Activated naive CD4-positive, alpha-beta T cell treated with anti-CD3 and anti-CD28 coated beads, Interleukin-2, amount 10 ng/mL, durations not matched to agents 7 days and 5 days (primary cell): ENCODE data around the gene SBSN.
A peak's percentile ranks its signal among the peaks of the same experiment; 100 is the strongest.

ENCODE experiments used
- CTCF ChIA-PET: fragments of 350-600 bp; sonication (Branson Sonifier 250); formaldehyde crosslinking; loops from one replicate; lab custom pipeline; 2021; ENCODE audit warnings: antibody characterized with exemption; lab: Charles Lee
- DNase-seq: peaks from one replicate; pipeline ENCODE4 v3.0.0-alpha.2; 2020
- H3K27ac Mint-ChIP-seq: one replicate; pipeline ENCODE4 v1.8.0; 2021; ENCODE audit warnings: mild to moderate bottlenecking, moderate library complexity, mixed read lengths
- H3K27me3 Mint-ChIP-seq: one replicate; pipeline ENCODE4 v1.8.0; 2021; ENCODE audit warnings: mild to moderate bottlenecking, mixed read lengths
- H3K36me3 Mint-ChIP-seq: one replicate; pipeline ENCODE4 v1.8.0; 2021; ENCODE audit warnings: mixed read lengths
- H3K4me1 Mint-ChIP-seq: one replicate; pipeline ENCODE4 v1.8.0; 2021; ENCODE audit warnings: mixed read lengths
- H3K4me3 Mint-ChIP-seq: one replicate; pipeline ENCODE4 v1.8.0; 2021; ENCODE audit warnings: mild to moderate bottlenecking, moderate library complexity, mixed read lengths
- H3K9me3 Mint-ChIP-seq: one replicate; pipeline ENCODE4 v1.8.0; 2021; ENCODE audit warnings: mixed read lengths

SBSN gene

GRCh38 chr19:35546532-35546931 lies 18.4 kb upstream of the SBSN start:
- peaks cover 36% of the 10 kb centered on the region for H3K4me1 Mint-ChIP-seq

DNA sequence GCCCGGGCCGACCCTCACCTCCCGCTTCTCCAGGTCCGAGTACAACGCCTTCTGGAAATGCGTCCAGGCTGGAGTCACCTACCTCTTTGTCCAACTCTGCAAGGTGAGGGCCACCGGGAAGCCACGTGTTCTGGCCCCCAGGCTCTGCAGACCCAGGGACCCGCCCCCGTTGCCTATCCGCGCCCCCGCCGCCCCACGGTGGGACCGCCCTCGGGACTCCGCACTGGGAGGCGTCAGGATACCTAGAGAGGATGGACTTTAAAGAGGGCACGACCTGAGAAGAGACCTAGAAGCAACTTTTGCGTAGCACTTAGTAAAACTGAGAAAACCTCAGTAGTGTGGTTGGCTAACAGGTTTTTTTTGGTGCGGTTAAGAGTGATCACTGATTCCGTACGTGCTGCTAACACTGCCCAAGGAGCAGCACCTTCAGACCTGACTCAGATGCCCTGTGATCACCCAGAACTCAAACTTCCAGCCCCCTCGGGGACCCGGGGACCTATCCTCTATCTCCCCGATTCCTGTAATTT lies 17.8 kb upstream of the SBSN start:
- Mint-ChIP-seq H3K4me1 (peaks cover 36% of the 10 kb centered on the region), H3K9me3 (no peaks in the 10 kb centered on the region), H3K27ac (peak overlapping the region; percentile 83), H3K4me3 (peak overlapping the region; percentile 87), H3K36me3 (peaks cover 10% of the 10 kb centered on the region), H3K27me3 (no peaks in the 10 kb centered on the region)
- DNase-seq, result peak; percentile 73
- CTCF ChIA-PET, result interaction anchor here (0.7 kb wide), 1 partner anchor 408 kb away, joined by 3 read pairs; no protein-coding TSS in a partner anchor

More at GRCh38 chr19:35546532-35546931, 18.4 kb upstream of the SBSN start:
- Mint-ChIP-seq H3K4me3 (peak overlapping the region; percentile 87), H3K9me3 (no peaks in the 10 kb centered on the region), H3K27me3 (no peaks in the 10 kb centered on the region), H3K36me3 (peaks cover 10% of the 10 kb centered on the region), H3K27ac (peak overlapping the region; percentile 83)
- CTCF ChIA-PET, result interaction anchor here (0.7 kb wide), 1 partner anchor 407 kb away, joined by 3 read pairs; no protein-coding TSS in a partner anchor
- no peak for DNase-seq

DNA sequence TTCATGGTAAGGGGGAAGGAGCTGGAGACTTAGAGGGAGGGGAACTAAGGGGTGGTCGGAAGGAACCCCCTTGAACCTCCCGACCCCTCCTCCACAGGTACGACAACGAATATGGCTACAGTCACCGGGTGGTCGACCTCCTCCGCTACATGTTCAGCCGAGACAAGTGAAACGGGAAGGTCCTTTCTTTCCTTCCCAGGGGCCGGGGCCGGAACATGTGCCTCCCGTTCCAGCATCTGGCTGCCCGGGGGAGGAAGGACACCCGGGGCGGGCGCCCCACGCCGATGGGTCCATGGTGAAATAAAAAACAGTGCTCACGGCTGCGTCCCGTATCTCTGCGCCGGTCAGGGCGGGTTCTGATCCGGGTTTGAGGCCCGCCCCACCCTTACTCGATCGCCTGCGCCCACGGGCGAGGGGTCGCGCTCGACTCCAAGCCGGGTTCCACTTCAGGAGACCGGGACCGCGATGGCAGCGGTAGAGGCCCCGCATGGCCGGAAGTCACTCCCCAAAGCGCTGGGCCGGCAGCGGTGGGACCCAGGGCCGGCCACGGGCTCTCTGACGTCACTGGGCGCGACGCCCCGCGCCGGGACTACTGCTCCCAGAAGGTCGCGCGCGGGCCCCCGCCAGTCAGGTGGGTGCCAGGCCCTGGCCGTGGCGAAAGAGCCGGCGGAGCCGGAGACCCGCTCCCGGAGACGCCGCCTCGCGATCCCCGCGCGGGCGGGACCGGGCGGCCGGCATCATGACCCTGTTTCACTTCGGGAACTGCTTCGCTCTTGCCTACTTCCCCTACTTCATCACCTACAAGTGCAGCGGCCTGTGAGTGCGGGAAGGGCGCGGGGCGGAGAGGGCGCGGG lies 17.1 kb upstream of the SBSN start, which contains the start of gene TMEM147:
TMEM147 (plus strand) TSS at position 626 of the 854 bp plus-strand sequence; CDS start at position 740, 114 bp downstream.
- peak within 1 kb of the TSS; percentile 86 for H3K27ac Mint-ChIP-seq
- CTCF ChIA-PET, result interaction anchor here (1.4 kb wide), 1 partner anchor 149 kb away, joined by 3 read pairs; no protein-coding TSS in a partner anchor
- H3K27me3 Mint-ChIP-seq, result no peaks in the 10 kb centered on the region
- peak within 1 kb of the TSS; percentile 87 for H3K4me3 Mint-ChIP-seq
- H3K36me3 Mint-ChIP-seq, result peaks cover 10% of the 10 kb centered on the region
- peaks cover 36% of the 10 kb centered on the region for H3K4me1 Mint-ChIP-seq
- peak; percentile 90 for DNase-seq
- no peaks in the 10 kb centered on the region for H3K9me3 Mint-ChIP-seq

DNA sequence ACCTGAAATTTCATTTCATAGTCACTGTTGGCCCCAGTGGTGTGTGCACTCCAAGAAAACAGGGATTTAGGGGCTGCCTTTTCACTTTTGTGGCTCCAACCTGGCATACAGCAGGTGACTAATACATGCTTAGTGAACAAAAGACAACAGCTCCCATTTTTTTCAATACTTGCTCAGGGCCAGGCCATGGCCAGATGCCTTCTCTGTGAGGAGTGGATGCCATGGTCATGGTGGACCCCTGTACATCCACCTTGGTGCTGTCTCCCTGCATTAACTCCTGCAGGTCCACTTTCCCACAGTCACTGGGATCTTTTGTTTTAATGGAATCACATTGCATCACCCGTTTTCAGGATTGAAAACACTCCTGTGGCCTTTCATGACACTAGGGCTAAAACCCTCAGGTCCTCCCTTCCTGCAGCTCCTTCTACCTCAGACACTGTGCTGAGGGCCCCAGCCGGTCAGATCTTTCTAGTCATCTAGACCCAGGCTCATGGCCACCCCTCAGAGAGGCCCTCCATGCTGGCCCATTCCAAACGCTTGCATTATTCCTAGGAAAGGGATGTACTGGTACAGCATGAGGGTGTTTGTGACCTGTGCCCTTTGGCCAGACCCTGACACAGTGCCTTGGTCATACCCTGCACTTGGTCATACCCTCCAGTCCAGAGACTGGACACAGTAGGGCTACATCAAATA lies 16.1 kb upstream of the SBSN start:
- H3K4me3 Mint-ChIP-seq, result peak overlapping the region; percentile 87
- H3K9me3 Mint-ChIP-seq, result no peaks in the 10 kb centered on the region
- no peak for DNase-seq
- peaks cover 10% of the 10 kb centered on the region for H3K36me3 Mint-ChIP-seq
- H3K4me1 Mint-ChIP-seq, result peaks cover 36% of the 10 kb centered on the region
- CTCF ChIA-PET, result interaction anchor here (0.9 to 1.4 kb wide), 2 partner anchors 10 to 150 kb away, joined by 3 to 4 read pairs; no protein-coding TSS in a partner anchor
- no peaks in the 10 kb centered on the region for H3K27me3 Mint-ChIP-seq
- H3K27ac Mint-ChIP-seq, result peak overlapping the region; percentile 86

GRCh38 chr19:35543280-35544109 lies 15.4 kb upstream of the SBSN start:
- DNase-seq, result no peak
- Mint-ChIP-seq H3K27ac (no peak overlapping the region), H3K4me1 (peaks cover 31% of the 10 kb centered on the region), H3K9me3 (no peaks in the 10 kb centered on the region), H3K4me3 (no peak overlapping the region), H3K36me3 (peaks cover 9% of the 10 kb centered on the region), H3K27me3 (no peaks in the 10 kb centered on the region)
- CTCF ChIA-PET, result interaction anchor here (0.9 kb wide), 1 partner anchor 9 kb away, joined by 4 read pairs; no protein-coding TSS in a partner anchor

GRCh38 chr19:35542209-35542608 lies 14.1 kb upstream of the SBSN start:
- H3K4me1 Mint-ChIP-seq, result peaks cover 26% of the 10 kb centered on the region
- H3K27ac Mint-ChIP-seq, result no peak overlapping the region
- DNase-seq, result no peak
- no peak overlapping the region for H3K4me3 Mint-ChIP-seq
- H3K9me3 Mint-ChIP-seq, result no peaks in the 10 kb centered on the region
- peaks cover 2% of the 10 kb centered on the region for H3K27me3 Mint-ChIP-seq
- CTCF ChIA-PET, result no interaction called here
- H3K36me3 Mint-ChIP-seq, result peaks cover 3% of the 10 kb centered on the region

DNA sequence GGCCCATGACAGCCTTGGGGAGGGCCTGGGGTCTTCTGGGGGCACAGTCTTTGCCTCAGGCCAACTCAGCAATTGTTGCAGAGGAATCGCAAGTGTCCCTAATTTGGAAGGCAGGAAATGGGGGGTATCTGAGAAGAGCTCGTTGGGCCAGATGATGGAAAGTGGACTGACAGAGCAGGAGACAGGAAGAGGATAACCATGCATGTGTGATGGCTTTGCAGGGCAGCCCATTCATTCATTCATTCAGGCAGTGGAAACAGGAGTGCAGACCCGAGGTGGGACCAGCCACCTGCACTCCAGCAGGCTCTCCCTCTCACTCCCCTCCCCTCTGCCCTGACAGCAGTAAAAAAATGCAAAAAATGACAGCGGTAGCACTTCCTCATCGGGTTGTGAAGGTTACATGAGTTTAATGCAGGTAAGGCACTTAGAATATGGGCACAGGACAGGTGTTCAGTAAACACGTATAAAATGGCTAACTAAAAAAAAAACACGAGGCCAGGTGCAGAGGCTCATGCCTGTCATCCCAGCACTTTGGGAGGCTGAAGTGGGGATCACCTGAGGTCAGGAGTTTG lies 12.3 kb upstream of the SBSN start:
- H3K9me3 Mint-ChIP-seq, result no peaks in the 10 kb centered on the region
- H3K27ac Mint-ChIP-seq, result no peak overlapping the region
- no peaks in the 10 kb centered on the region for H3K36me3 Mint-ChIP-seq
- DNase-seq, result no peak
- H3K27me3 Mint-ChIP-seq, result peaks cover 10% of the 10 kb centered on the region
- peaks cover 13% of the 10 kb centered on the region for H3K4me1 Mint-ChIP-seq
- no peak overlapping the region for H3K4me3 Mint-ChIP-seq
- CTCF ChIA-PET, result no interaction called here

GRCh38 chr19:35539850-35540249 lies 11.7 kb upstream of the SBSN start:
- Mint-ChIP-seq H3K36me3 (no peaks in the 10 kb centered on the region), H3K27ac (no peak overlapping the region), H3K9me3 (no peaks in the 10 kb centered on the region), H3K4me1 (peaks cover 13% of the 10 kb centered on the region), H3K27me3 (peaks cover 14% of the 10 kb centered on the region), H3K4me3 (no peak overlapping the region)
- CTCF ChIA-PET, result interaction anchor here (0.8 kb wide), 1 partner anchor 9 kb away, joined by 3 read pairs; no protein-coding TSS in a partner anchor
- no peak for DNase-seq

GRCh38 chr19:35539314-35539713 lies 11.2 kb upstream of the SBSN start:
- Mint-ChIP-seq H3K4me3 (no peak overlapping the region), H3K36me3 (no peaks in the 10 kb centered on the region), H3K4me1 (peaks cover 9% of the 10 kb centered on the region), H3K27ac (no peak overlapping the region), H3K9me3 (no peaks in the 10 kb centered on the region), H3K27me3 (peaks cover 19% of the 10 kb centered on the region)
- CTCF ChIA-PET, result interaction anchor here (0.8 kb wide), 1 partner anchor 9 kb away, joined by 3 read pairs; no protein-coding TSS in a partner anchor
- DNase-seq, result no peak

DNA sequence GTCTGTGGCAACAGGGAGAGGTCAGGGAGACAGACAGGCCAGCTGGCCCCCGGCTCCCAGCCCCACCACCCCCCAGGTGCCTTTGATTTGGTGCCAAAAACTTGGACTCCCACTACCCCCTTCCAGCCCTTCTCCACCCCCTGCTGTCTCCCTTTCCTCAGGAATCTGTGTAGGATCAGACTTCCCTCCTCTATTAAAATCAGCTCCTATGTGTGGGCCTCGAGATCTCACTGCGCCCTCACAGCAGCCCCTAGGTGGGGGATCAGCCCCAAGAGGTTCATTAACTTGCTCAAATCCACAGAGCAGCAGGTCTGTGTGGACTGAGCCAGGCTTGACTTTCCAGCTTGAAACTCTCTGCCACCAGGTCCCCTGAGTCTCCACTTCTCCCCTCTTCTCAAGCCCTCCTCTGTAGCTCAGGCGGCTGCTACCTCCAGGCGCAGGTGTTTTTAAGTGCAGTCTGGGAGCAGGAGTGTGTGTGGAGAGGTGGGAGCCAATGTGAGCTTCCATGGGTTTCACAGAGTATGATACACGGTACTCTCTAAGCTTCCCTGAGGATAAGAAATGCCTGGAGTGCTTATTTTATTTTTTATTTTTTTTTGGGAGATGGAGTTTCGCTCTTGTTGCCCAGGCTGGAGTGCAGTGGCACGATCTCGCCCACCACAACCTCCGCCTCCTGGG lies 6.8 kb upstream of the SBSN start:
- no peak overlapping the region for H3K4me3 Mint-ChIP-seq
- H3K27ac Mint-ChIP-seq, result no peak overlapping the region

GRCh38 chr19:35533822-35534392 lies 5.8 kb upstream of the SBSN start:
- H3K27me3 Mint-ChIP-seq, result peaks cover 67% of the 10 kb centered on the region
- no peaks in the 10 kb centered on the region for H3K9me3 Mint-ChIP-seq
- no peak overlapping the region for H3K27ac Mint-ChIP-seq
- CTCF ChIA-PET, result no interaction called here
- H3K36me3 Mint-ChIP-seq, result no peaks in the 10 kb centered on the region
- peak; percentile 73 for DNase-seq
- H3K4me3 Mint-ChIP-seq, result peak overlapping the region; percentile 57
- peaks cover 17% of the 10 kb centered on the region for H3K4me1 Mint-ChIP-seq

More for the DNA sequence above, 6.8 kb upstream of the SBSN start:
- H3K4me1 Mint-ChIP-seq, result peaks cover 17% of the 10 kb centered on the region
- H3K36me3 Mint-ChIP-seq, result no peaks in the 10 kb centered on the region
- DNase-seq, result no peak
- peaks cover 57% of the 10 kb centered on the region for H3K27me3 Mint-ChIP-seq
- H3K9me3 Mint-ChIP-seq, result no peaks in the 10 kb centered on the region
- CTCF ChIA-PET, result interaction anchor here (0.8 to 0.9 kb wide), 2 partner anchors 9 to 14 kb away, joined by 4 read pairs; no protein-coding TSS in a partner anchor

- peaks cover 17% of the 10 kb centered on the region for H3K4me1 Mint-ChIP-seq
- peak within 1 kb of the TSS; percentile 17 for H3K27ac Mint-ChIP-seq
- H3K9me3 Mint-ChIP-seq, result no peaks in the 10 kb centered on the region
- H3K27me3 Mint-ChIP-seq, result peaks cover 73% of the 10 kb centered on the region
- CTCF ChIA-PET, result no interaction called here
- DNase-seq, result no peak
- peak within 1 kb of the TSS; percentile 57 for H3K4me3 Mint-ChIP-seq
- H3K36me3 Mint-ChIP-seq, result no peaks in the 10 kb centered on the region
These were observed 5.2 kb upstream of the SBSN start, which contains the start of gene GAPDHS for GRCh38 chr19:35533201-35533821. GAPDHS (plus strand) TSS chr19:35533456; CDS start chr19:35533528, 72 bp downstream.
